Liver (tissue), 9 donors: ENCODE results near the gene SESTD1. TPM values are rescaled to one million over a fixed set of nuclear protein-coding genes. Genes with fewer than 3 reads are reported as not detected.

Experiments
- DNase-seq: peaks from one replicate; pipeline ENCODE4 v3.0.0-alpha.2; 2017; ENCODE audit warnings: low spot score
- H3K27ac ChIP-seq, 2 donors: one replicate each; pipeline ENCODE4 v1.7.0; 2013; ENCODE audit warnings: inconsistent platforms in 2 of 2, low read length in 2 of 2, control low read depth in 1 of 2, low read depth in 1 of 2, mild to moderate bottlenecking in 1 of 2
- H3K27me3 ChIP-seq, 4 donors: one replicate each; pipeline versions ENCODE4 v1.6.1 to v1.7.0; 2013; ENCODE audit warnings: low read length in 3 of 4, inconsistent platforms in 1 of 4, mild to moderate bottlenecking in 1 of 4, moderate library complexity in 1 of 4; ENCODE audit not compliant: control insufficient read depth in 4 of 4, insufficient read depth in 4 of 4
- H3K36me3 ChIP-seq, 4 donors: one replicate each; pipeline versions ENCODE4 v1.6.1 to v1.7.0; 2013; ENCODE audit warnings: low read length in 3 of 4, mild to moderate bottlenecking in 3 of 4, low read depth in 1 of 4, moderate library complexity in 1 of 4; ENCODE audit not compliant: control insufficient read depth in 4 of 4, insufficient read depth in 3 of 4
- H3K4me1 ChIP-seq, 4 donors: one replicate each; pipeline versions ENCODE4 v1.6.1 to v1.7.0; 2013; ENCODE audit warnings: low read length in 3 of 4, mild to moderate bottlenecking in 3 of 4, moderate library complexity in 1 of 4; ENCODE audit not compliant: control insufficient read depth in 4 of 4, insufficient read depth in 4 of 4
- H3K4me3 ChIP-seq, 3 donors: one replicate each; pipeline versions ENCODE4 v1.6.1 to v1.7.0; 2013; ENCODE audit warnings: low read length in 3 of 3, control low read depth in 1 of 3, low read depth in 1 of 3, mild to moderate bottlenecking in 1 of 3
- H3K9ac ChIP-seq, 2 donors: one replicate each; pipeline ENCODE4 v1.7.0; 2013; ENCODE audit warnings: low read length in 2 of 2, mild to moderate bottlenecking in 2 of 2, moderate library complexity in 2 of 2, control low read depth in 1 of 2, low read depth in 1 of 2
- H3K9me3 ChIP-seq, 4 donors: one replicate each; pipeline versions ENCODE4 v1.6.1 to v1.7.0; 2013; ENCODE audit warnings: low read length in 3 of 4; ENCODE audit not compliant: control insufficient read depth in 4 of 4
- ATF3 ChIP-seq: IDR thresholded peaks from 2 replicates; pipeline ENCODE4 v1.6.1; 2016; ENCODE audit warnings: antibody characterized with exemption
- CTCF ChIP-seq: fragments of 150-350 bp; IDR thresholded peaks from 2 replicates; pipeline ENCODE4 v1.5.1; 2017; ENCODE audit warnings: improper control_type of control experiment, low read depth, low read length; ENCODE audit not compliant: missing input control
- EGR1 ChIP-seq, 2 donors: IDR thresholded peaks; 2 replicates each; pipeline ENCODE4 v1.6.1; 2016 to 2018; ENCODE audit warnings: antibody characterized with exemption in 2 of 2, low read depth in 2 of 2
- FOXA2 ChIP-seq: IDR thresholded peaks from 2 replicates; pipeline ENCODE4 v1.6.1; 2016; ENCODE audit warnings: antibody characterized with exemption
- HNF4A ChIP-seq, 2 donors: conservative IDR thresholded peaks; 2 replicates each; pipeline ENCODE4 v1.6.1; 2016; ENCODE audit warnings: antibody characterized with exemption in 2 of 2, mild to moderate bottlenecking in 2 of 2
- HNF4G ChIP-seq: IDR thresholded peaks from 2 replicates; pipeline ENCODE4 v1.6.1; 2016; ENCODE audit warnings: antibody characterized with exemption
- JUND ChIP-seq, 2 donors: IDR thresholded peaks; 2 replicates each; pipeline ENCODE4 v1.6.1; 2016; ENCODE audit warnings: antibody characterized with exemption in 2 of 2
- MAX ChIP-seq: IDR thresholded peaks from 2 replicates; pipeline ENCODE4 v1.6.1; 2016; ENCODE audit warnings: antibody characterized with exemption
- NR2F2 ChIP-seq: IDR thresholded peaks from 2 replicates; pipeline ENCODE4 v1.6.1; 2016; ENCODE audit warnings: antibody characterized with exemption
- RAD21 ChIP-seq, 2 donors: IDR thresholded peaks; 2 replicates each; pipeline ENCODE4 v1.6.1; 2016; ENCODE audit warnings: antibody characterized with exemption in 2 of 2, mild to moderate bottlenecking in 2 of 2
- REST ChIP-seq: IDR thresholded peaks from 2 replicates; pipeline ENCODE4 v1.6.1; 2016; ENCODE audit warnings: antibody characterized with exemption, mild to moderate bottlenecking
- RXRA ChIP-seq, 2 donors: IDR thresholded peaks; 2 replicates each; pipeline ENCODE4 v1.6.1; 2017 to 2018; ENCODE audit warnings: antibody characterized with exemption in 2 of 2, mild to moderate bottlenecking in 1 of 2
- TAF1 ChIP-seq: conservative IDR thresholded peaks from 2 replicates; pipeline ENCODE4 v1.6.1; 2016; ENCODE audit warnings: antibody characterized with exemption, mild to moderate bottlenecking
- YY1 ChIP-seq: IDR thresholded peaks from 2 replicates; pipeline ENCODE4 v1.6.1; 2016; ENCODE audit warnings: antibody characterized with exemption, mild to moderate bottlenecking
- ZBTB33 ChIP-seq: IDR thresholded peaks from 2 replicates; pipeline ENCODE4 v1.6.1; 2016; ENCODE audit warnings: antibody characterized with exemption
- WGBS: extraction: QIAGEN DNeasy Blood & Tissue Kit; methylation state at CpG from one replicate; pipeline ENCODE4 v1.1.7; 2013; 5-methylcytosine and 5-hydroxymethylcytosine counted together
- polyA plus RNA-seq, 2 donors: library from polyadenylated mRNA; stranded (reverse) in 1 of 2; unstranded in 1 of 2; fragments of 200-250 nt in 1 of 2; fragments of >200 nt in 1 of 2; fragmentation: Nextera tagmentation in 1 of 2; extraction: Ambion mirVana in 1 of 2; gene quantifications; one replicate each; pipeline versions ENCODE4 v1.2.1 to v1.2.3, GENCODE V29; 2013 to 2015
- total RNA-seq, 2 donors: library from RNA; depleted of rRNA; stranded (reverse); fragments of >200 nt; gene quantifications; one replicate each; pipeline ENCODE4 v1.2.3, GENCODE V29; 2014
- donor health status: healthy.
- donor health status: healthy.
- donor health status: healthy.
- donor health status: healthy.
- donor health status: healthy.

SESTD1 gene
- total and polyA plus RNA-seq, 4 donors: 6.3 to 10.1 (median 7.4) TPM

GRCh38 chr2:179307616-179308371 is 43.2 kb upstream of the SESTD1 start:
- Histone ChIP-seq H3K4me3 (no peak overlapping the region), H3K4me1 (no peaks in the 10 kb centered on the region), H3K9me3 (no peaks in the 10 kb centered on the region), H3K27me3 (no peaks in the 10 kb centered on the region), H3K27ac (no peak overlapping the region), H3K9ac (no peak overlapping the region), H3K36me3 (no peaks in the 10 kb centered on the region)
- 74% methylated on average over 5 of the region's 5 CpGs for WGBS
- TF ChIP-seq TAF1 (no peak), HNF4A (conservative IDR thresholded peaks at IDR 0.05) (no peak), RAD21 (IDR thresholded peaks at IDR 0.05) (no peak), ATF3 (no peak)
- DNase-seq: no peak

GRCh38 chr2:179305125-179305524 is 40.5 kb upstream of the SESTD1 start:
- WGBS: 90% methylated on average over 3 of the region's 3 CpGs
- no peak overlapping the region for H3K4me3 ChIP-seq
- no peaks in the 10 kb centered on the region for H3K27me3 ChIP-seq

More at GRCh38 chr2:179305125-179305524, 40.5 kb upstream of the SESTD1 start:
- Histone ChIP-seq H3K4me1 (no peaks in the 10 kb centered on the region), H3K9ac (no peak overlapping the region), H3K36me3 (no peaks in the 10 kb centered on the region), H3K9me3 (no peaks in the 10 kb centered on the region), H3K27ac (no peak overlapping the region)
- TF ChIP-seq JUND (IDR thresholded peaks at IDR 0.05) (no peak), ZBTB33 (no peak), CTCF (no peak), REST (no peak), HNF4G (no peak), RXRA (IDR thresholded peaks at IDR 0.05) (no peak), MAX (no peak), ATF3 (no peak), FOXA2 (no peak), TAF1 (no peak), RAD21 (IDR thresholded peaks at IDR 0.05) (no peak), NR2F2 (no peak), EGR1 (IDR thresholded peaks at IDR 0.05; ENCODE audit: low read depth in 2 of 2) (no peak), YY1 (no peak)
- no peak for DNase-seq
